Memory B cell (primary cell): Measurements from ENCODE around the gene TBL1XR1.
A peak's percentile ranks its signal among the peaks of the same experiment; 100 is the strongest.

ENCODE experiments used
- ATAC-seq: fragments of 150-1000 bp; cut with Tn5 transposase; 2 replicates; pipeline ENCODE4 v1.10.0; 2021; ENCODE audit warnings: low read depth, mild to moderate bottlenecking, moderate library complexity
- DNase-seq, 2 donors: peaks; one replicate each; pipeline ENCODE4 v3.0.0; 2022; ENCODE audit warnings: low spot score in 2 of 2
- H3K27ac Mint-ChIP-seq: one replicate; pipeline ENCODE4 v1.8.0; 2022; ENCODE audit warnings: mild to moderate bottlenecking, moderate library complexity, mixed read lengths
- H3K27me3 Mint-ChIP-seq: one replicate; pipeline ENCODE4 v1.8.0; 2022; ENCODE audit warnings: mixed read lengths
- H3K36me3 Mint-ChIP-seq: one replicate; pipeline ENCODE4 v1.8.0; 2022; ENCODE audit warnings: mild to moderate bottlenecking, mixed read lengths
- H3K4me1 Mint-ChIP-seq: one replicate; pipeline ENCODE4 v1.8.0; 2022; ENCODE audit warnings: mixed read lengths
- H3K4me3 Mint-ChIP-seq: one replicate; pipeline ENCODE4 v1.8.0; 2022; ENCODE audit warnings: mild to moderate bottlenecking, moderate library complexity, mixed read lengths
- H3K9me3 Mint-ChIP-seq: one replicate; pipeline ENCODE4 v1.8.0; 2022; ENCODE audit warnings: mixed read lengths

Gene TBL1XR1

GRCh38 chr3:177085794-177086193 lies 111.5 kb downstream of the TBL1XR1 start:
- Mint-ChIP-seq H3K4me1 (peaks cover 41% of the 10 kb centered on the region), H3K9me3 (peaks cover 3% of the 10 kb centered on the region), H3K36me3 (peaks cover 10% of the 10 kb centered on the region), H3K27ac (no peak overlapping the region), H3K27me3 (no peaks in the 10 kb centered on the region), H3K4me3 (no peak overlapping the region)
- ATAC-seq, result peak; percentile 37
- DNase-seq, result no peak

- no peak overlapping the region for H3K4me3 Mint-ChIP-seq
- ATAC-seq, result no peak
- no peaks in the 10 kb centered on the region for H3K27me3 Mint-ChIP-seq
Measured at GRCh38 chr3:177084616-177085015, 112.7 kb downstream of the TBL1XR1 start.

GRCh38 chr3:177080122-177080521 lies 117.2 kb downstream of the TBL1XR1 start:
- ATAC-seq (no peak), DNase-seq (no peak)
- peaks cover 11% of the 10 kb centered on the region for H3K36me3 Mint-ChIP-seq
- H3K4me1 Mint-ChIP-seq, result peaks cover 24% of the 10 kb centered on the region
- peaks cover 2% of the 10 kb centered on the region for H3K9me3 Mint-ChIP-seq
- no peak overlapping the region for H3K4me3 Mint-ChIP-seq
- H3K27ac Mint-ChIP-seq, result peak overlapping the region; percentile 6
- no peaks in the 10 kb centered on the region for H3K27me3 Mint-ChIP-seq

More at GRCh38 chr3:177084616-177085015, 112.7 kb downstream of the TBL1XR1 start:
- Mint-ChIP-seq H3K4me1 (peaks cover 34% of the 10 kb centered on the region), H3K36me3 (peaks cover 6% of the 10 kb centered on the region), H3K9me3 (peaks cover 2% of the 10 kb centered on the region), H3K27ac (no peak overlapping the region)
- DNase-seq, result no peak

GRCh38 chr3:177079684-177080083 lies 117.6 kb downstream of the TBL1XR1 start:
- Mint-ChIP-seq H3K9me3 (peaks cover 2% of the 10 kb centered on the region), H3K4me3 (no peak overlapping the region), H3K36me3 (peaks cover 13% of the 10 kb centered on the region), H3K27me3 (no peaks in the 10 kb centered on the region), H3K27ac (peak overlapping the region; percentile 6), H3K4me1 (peaks cover 22% of the 10 kb centered on the region)
- no peak for ATAC-seq
- no peak for DNase-seq

- Mint-ChIP-seq H3K27ac (no peak overlapping the region), H3K4me1 (peaks cover 30% of the 10 kb centered on the region), H3K27me3 (no peaks in the 10 kb centered on the region), H3K4me3 (no peak overlapping the region), H3K9me3 (no peaks in the 10 kb centered on the region), H3K36me3 (peaks cover 19% of the 10 kb centered on the region)
- ATAC-seq, result no peak
- no peak for DNase-seq
Measured at GRCh38 chr3:177071496-177072156, 125.7 kb downstream of the TBL1XR1 start.

GRCh38 chr3:177069514-177070329 lies 127.6 kb downstream of the TBL1XR1 start:
- Mint-ChIP-seq H3K27me3 (no peaks in the 10 kb centered on the region), H3K36me3 (peaks cover 15% of the 10 kb centered on the region), H3K9me3 (no peaks in the 10 kb centered on the region), H3K27ac (peak overlapping the region; percentile 33), H3K4me3 (no peak overlapping the region), H3K4me1 (peaks cover 27% of the 10 kb centered on the region)
- no peak for DNase-seq
- no peak for ATAC-seq

GRCh38 chr3:177068967-177069366 lies 128.3 kb downstream of the TBL1XR1 start:
- no peak overlapping the region for H3K4me3 Mint-ChIP-seq
- H3K27me3 Mint-ChIP-seq, result no peaks in the 10 kb centered on the region
- H3K9me3 Mint-ChIP-seq, result no peaks in the 10 kb centered on the region
- H3K4me1 Mint-ChIP-seq, result peaks cover 27% of the 10 kb centered on the region
- peak overlapping the region; percentile 33 for H3K27ac Mint-ChIP-seq
- H3K36me3 Mint-ChIP-seq, result peaks cover 15% of the 10 kb centered on the region
- ATAC-seq (no peak), DNase-seq (no peak)

GRCh38 chr3:177066068-177066467 lies 131.2 kb downstream of the TBL1XR1 start:
- Mint-ChIP-seq H3K9me3 (no peaks in the 10 kb centered on the region), H3K27ac (peak overlapping the region; percentile 72), H3K4me1 (peaks cover 27% of the 10 kb centered on the region)

GRCh38 chr3:177065285-177066033 lies 131.8 kb downstream of the TBL1XR1 start:
- Mint-ChIP-seq H3K27me3 (no peaks in the 10 kb centered on the region), H3K4me3 (no peak overlapping the region), H3K27ac (no peak overlapping the region), H3K4me1 (peaks cover 26% of the 10 kb centered on the region), H3K36me3 (peaks cover 14% of the 10 kb centered on the region), H3K9me3 (no peaks in the 10 kb centered on the region)
- DNase-seq, result no peak
- no peak for ATAC-seq

More at GRCh38 chr3:177066068-177066467, 131.2 kb downstream of the TBL1XR1 start:
- ATAC-seq, result no peak
- no peak for DNase-seq
- H3K27me3 Mint-ChIP-seq, result no peaks in the 10 kb centered on the region
- H3K36me3 Mint-ChIP-seq, result peaks cover 15% of the 10 kb centered on the region
- H3K4me3 Mint-ChIP-seq, result no peak overlapping the region

GRCh38 chr3:177062052-177062732 lies 135.1 kb downstream of the TBL1XR1 start:
- Mint-ChIP-seq H3K27me3 (no peaks in the 10 kb centered on the region), H3K4me3 (no peak overlapping the region), H3K4me1 (peaks cover 16% of the 10 kb centered on the region), H3K36me3 (peaks cover 12% of the 10 kb centered on the region), H3K27ac (peak overlapping the region; percentile 65), H3K9me3 (no peaks in the 10 kb centered on the region)
- DNase-seq (no peak), ATAC-seq (no peak)

GRCh38 chr3:177061369-177061768 lies 135.9 kb downstream of the TBL1XR1 start:
- Mint-ChIP-seq H3K27ac (no peak overlapping the region), H3K36me3 (peaks cover 12% of the 10 kb centered on the region), H3K4me1 (peaks cover 12% of the 10 kb centered on the region), H3K9me3 (no peaks in the 10 kb centered on the region), H3K27me3 (no peaks in the 10 kb centered on the region), H3K4me3 (no peak overlapping the region)
- no peak for ATAC-seq
- DNase-seq, result no peak

GRCh38 chr3:177060492-177060891 lies 136.8 kb downstream of the TBL1XR1 start:
- no peak overlapping the region for H3K27ac Mint-ChIP-seq
- H3K4me3 Mint-ChIP-seq, result no peak overlapping the region
- no peak for ATAC-seq
- peaks cover 10% of the 10 kb centered on the region for H3K4me1 Mint-ChIP-seq
- peaks cover 9% of the 10 kb centered on the region for H3K36me3 Mint-ChIP-seq
- H3K27me3 Mint-ChIP-seq, result no peaks in the 10 kb centered on the region
- no peak for DNase-seq
- H3K9me3 Mint-ChIP-seq, result no peaks in the 10 kb centered on the region

GRCh38 chr3:177058648-177059047 lies 138.6 kb downstream of the TBL1XR1 start:
- no peaks in the 10 kb centered on the region for H3K9me3 Mint-ChIP-seq
- no peak overlapping the region for H3K27ac Mint-ChIP-seq
- ATAC-seq, result no peak
- H3K4me3 Mint-ChIP-seq, result no peak overlapping the region
- no peaks in the 10 kb centered on the region for H3K27me3 Mint-ChIP-seq
- peaks cover 12% of the 10 kb centered on the region for H3K4me1 Mint-ChIP-seq
- peaks cover 5% of the 10 kb centered on the region for H3K36me3 Mint-ChIP-seq
- no peak for DNase-seq
